GM21360 (cell line): ENCODE measurements around the gene OPRD1.
"Not testable (repeated sequence)": the region's sequence is repeated elsewhere in the genome, so short reads cannot be mapped to it uniquely, and the experiment has no call there.

ENCODE experiments used
- ATAC-seq: cut with Tn5 transposase; IDR thresholded peaks from one replicate; pipeline ENCODE4 v1.9.1; 2021; ENCODE audit warnings: mild to moderate bottlenecking, moderate library complexity; ENCODE audit not compliant: unreplicated experiment

OPRD1 gene

DNA sequence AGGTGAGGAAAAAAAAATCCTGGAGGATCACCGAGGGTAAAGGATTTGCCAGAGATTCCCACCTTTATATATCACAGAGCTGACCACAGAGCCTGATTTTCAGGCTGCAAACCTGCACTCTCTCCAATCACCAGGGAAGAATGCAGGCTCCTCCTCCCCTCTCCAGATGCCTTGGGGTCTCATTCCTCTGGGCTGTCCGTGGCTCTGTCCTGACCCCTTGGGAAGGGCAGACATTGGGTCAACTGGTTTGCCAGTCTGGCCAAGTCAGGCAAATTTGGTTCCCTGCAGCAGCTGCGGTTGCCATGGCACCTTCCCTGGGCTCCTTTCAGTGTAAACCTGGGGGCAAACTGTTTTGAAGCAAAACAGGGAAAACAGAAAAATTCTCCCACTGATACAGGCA, 11.6 kb upstream of the OPRD1 start:
- no peak for ATAC-seq

GRCh38 chr1:28801461-28801860, 10.5 kb upstream of the OPRD1 start:
- no peak for ATAC-seq

- no peak for ATAC-seq
Observed at GRCh38 chr1:28803051-28803450, 8.9 kb upstream of the OPRD1 start.

- no peak for ATAC-seq
Observed at GRCh38 chr1:28803662-28804061, 8.3 kb upstream of the OPRD1 start.

GRCh38 chr1:28804071-28804470, 7.9 kb upstream of the OPRD1 start:
- ATAC-seq: no peak

DNA sequence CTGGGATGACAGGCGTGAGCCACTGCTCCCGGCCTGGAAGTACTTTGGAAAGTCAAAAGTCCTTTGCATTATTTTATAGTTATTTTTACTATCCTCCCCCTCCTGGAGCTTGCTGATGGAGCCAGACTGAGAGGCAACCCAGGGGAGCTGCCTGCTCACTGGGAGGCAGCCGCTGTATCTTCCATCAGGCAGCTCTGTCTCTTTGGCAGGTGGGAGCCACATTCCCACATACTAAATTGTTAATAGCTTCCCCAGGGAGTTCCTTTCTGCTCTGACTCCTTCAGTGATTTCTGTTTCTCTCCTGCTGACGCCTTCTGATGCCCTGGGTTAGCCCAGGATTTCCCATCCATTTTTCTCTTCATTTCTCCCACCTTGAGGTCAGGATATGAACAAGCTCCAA, 4.9 kb upstream of the OPRD1 start:
- no peak for ATAC-seq

- no peak for ATAC-seq
Observed at GRCh38 chr1:28807986-28808385, 4.0 kb upstream of the OPRD1 start.

DNA sequence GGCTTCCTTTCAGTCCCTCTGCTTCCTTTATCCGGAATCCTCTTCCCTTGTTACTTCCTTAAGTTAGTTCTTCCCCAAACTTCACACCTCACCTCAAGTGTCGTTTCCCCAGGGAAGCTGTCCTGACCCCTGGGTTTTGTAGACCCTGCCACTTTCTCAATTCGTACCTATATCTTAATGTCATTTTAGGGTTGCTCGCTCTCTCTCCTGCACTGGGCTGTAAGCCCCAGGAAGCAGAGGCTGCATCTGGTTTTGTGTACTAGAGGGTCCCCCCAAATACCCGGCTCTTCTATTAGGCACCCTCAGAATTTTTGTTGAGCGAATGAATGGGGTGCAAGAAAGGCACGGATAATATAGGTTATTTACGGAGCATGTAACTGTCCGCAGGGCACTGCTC, 603 bp upstream of the OPRD1 start:
- no peak for ATAC-seq

GRCh38 chr1:28812669-28813468, 899 bp downstream of the OPRD1 start:
- ATAC-seq: no peak

DNA sequence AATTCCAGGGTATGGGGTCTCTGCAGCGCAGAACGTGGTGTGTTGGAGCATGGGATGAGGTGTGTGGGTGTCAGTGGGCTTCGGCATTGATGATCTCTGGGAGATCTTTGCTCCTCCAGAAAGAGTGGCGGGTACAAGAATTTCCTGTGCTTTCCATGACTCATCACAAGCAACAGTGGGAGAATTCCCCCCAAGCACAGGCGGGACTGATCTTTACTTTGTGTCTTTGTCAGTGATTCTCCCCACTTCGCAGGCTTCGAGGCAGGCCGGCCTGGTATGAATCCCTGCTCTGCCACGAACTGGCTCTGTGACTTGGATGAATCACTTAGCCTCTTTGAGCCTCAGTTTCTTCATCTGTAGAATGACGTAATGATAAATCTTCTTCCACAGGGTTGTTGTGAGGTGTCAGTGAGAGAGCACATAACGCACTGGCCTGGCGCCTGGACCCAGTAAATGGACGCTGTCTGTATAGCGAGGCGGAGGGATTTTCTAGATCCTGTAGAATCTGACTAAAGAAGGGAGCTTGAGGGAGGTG, 2.0 kb downstream of the OPRD1 start:
- no peak for ATAC-seq

GRCh38 chr1:28815533-28816185, 3.7 kb downstream of the OPRD1 start:
- ATAC-seq: no peak

- ATAC-seq: no peak
Observed at GRCh38 chr1:28817133-28817532, 5.2 kb downstream of the OPRD1 start.

DNA sequence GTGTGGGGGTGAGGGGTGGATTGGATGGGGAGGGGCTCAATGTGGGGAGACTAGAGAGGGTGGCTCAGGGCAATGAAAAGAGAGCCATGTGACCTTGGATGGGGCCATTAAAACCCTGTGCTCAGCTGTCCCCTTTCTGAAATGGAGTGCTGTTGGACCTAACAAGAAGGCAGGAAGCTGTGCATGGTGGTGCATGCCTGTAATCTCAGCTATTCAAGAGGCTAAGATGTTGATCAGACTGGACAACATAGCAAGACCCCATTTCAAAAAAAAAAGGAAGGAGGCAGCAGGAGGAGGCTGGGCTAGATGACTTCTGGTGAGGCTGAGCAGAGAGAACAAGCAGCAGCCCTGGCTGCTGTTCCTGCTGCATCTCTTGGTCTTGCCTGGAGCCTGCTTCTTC, 7.0 kb downstream of the OPRD1 start:
- no peak for ATAC-seq

- ATAC-seq: no peak
Observed at GRCh38 chr1:28822799-28823198, 10.8 kb downstream of the OPRD1 start.

DNA sequence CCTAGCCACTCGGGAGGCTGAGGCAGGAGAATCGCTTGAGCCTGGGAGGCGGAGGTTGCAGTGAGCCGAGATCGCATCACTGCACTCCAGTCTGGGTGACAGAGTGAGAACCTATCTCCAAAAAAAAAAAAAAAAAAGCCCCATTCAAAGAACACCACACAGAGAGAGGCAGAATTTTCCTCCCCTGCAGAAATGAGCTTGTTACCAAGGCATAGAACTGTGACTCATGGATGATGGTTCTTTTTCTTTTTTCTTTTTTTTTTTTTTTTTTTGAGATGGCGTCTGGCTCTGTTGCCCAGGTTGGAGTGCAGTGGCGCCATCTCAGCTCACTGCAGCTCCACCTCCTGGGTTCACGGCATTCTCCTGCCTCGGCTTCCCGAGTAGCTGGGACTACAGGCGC, 12.1 kb downstream of the OPRD1 start:
- not testable (repeated sequence) for ATAC-seq

GRCh38 chr1:28828227-28828858, 16.4 kb downstream of the OPRD1 start:
- ATAC-seq: not testable (repeated sequence)

- ATAC-seq: no peak
Observed at GRCh38 chr1:28830814-28831213, 18.8 kb downstream of the OPRD1 start.

- no peak for ATAC-seq
Observed at GRCh38 chr1:28832966-28833365, 21.0 kb downstream of the OPRD1 start.

DNA sequence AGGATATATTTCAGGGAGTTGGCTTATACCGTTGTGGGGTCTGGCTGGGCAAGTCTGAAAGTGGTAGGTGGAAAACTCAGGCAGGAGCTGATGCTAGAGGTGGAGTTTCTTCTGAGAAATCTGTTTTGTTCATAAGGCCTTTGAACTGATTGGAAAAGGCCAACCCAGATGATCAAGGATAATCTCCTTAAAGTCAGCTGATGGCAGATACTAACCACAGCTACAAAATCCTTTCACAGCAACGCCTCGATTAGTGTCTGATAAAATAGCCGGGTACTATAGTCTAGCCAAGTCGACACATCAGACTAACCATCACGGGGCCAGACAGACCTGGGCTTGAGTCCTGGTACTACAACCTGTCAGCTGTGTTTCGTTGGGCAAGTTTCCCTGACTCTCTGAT, 21.4 kb downstream of the OPRD1 start:
- ATAC-seq: no peak

DNA sequence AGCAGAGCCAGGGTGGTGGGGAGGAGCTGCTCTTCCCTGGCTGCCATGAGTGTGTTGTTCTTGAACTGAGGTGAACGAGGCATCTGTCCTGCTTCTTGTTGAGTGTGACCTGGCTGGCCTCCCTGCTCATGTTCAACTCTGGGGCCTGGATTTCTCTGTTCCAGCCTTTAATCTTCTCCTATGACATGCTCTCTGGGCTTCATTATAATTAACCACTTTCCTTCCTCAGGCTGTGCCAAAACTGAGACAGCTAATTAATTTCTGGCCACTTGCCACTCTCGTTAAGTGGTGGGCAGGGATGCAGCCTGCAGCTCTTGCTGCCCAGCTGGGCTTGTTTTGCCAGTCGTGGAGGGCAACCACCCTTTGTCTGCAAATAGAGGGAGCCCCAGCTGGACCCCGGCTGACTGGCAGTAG, 23.3 kb downstream of the OPRD1 start:
- ATAC-seq: no peak

- no peak for ATAC-seq
Observed at GRCh38 chr1:28836421-28836956, 24.5 kb downstream of the OPRD1 start.
